ENCODE data around the gene SH3TC1. TPM values are rescaled to one million over a fixed set of nuclear protein-coding genes. Genes with fewer than 3 reads are reported as not detected.
A peak's percentile ranks its signal among the peaks of the same experiment; 100 is the strongest.

SH3TC1 gene
- total RNA-seq, 4 donors from 2014 or later: 9.6 to 12.9 (median 12.6) TPM

GRCh38 chr4:8217871-8218270 is 18.8 kb downstream of the SH3TC1 start:
- Histone ChIP-seq H3K4me3 (no peak overlapping the region), H3K4me1 (peaks cover 0 to 17% (median 3%) of the 10 kb centered on the region in 3 donors), H3K27ac (no peak overlapping the region), H3K9me3 (no peaks in the 10 kb centered on the region), H3K27me3 (no peaks in the 10 kb centered on the region), H3K36me3 (peaks cover 0 to 28% of the 10 kb centered on the region in 2 donors)
- no CpG with 5 or more reads among the region's 9 CpGs for WGBS, 2 donors (ENCODE audit: low coverage in 1 of 2)
- ATAC-seq: no peak
- TF ChIP-seq EP300 (IDR thresholded peaks at IDR 0.05): no peak
- TF ChIP-seq POLR2A (IDR thresholded peaks at IDR 0.05): no peak
- TF ChIP-seq POLR2AphosphoS5 (IDR thresholded peaks at IDR 0.05): no peak
- no peak for TF ChIP-seq CTCF (IDR thresholded peaks at IDR 0.05)

GRCh38 chr4:8218371-8219031 is 19.4 kb downstream of the SH3TC1 start:
- TF ChIP-seq EP300 (IDR thresholded peaks at IDR 0.05) (no peak), POLR2AphosphoS5 (IDR thresholded peaks at IDR 0.05) (no peak), POLR2A (IDR thresholded peaks at IDR 0.05) (no peak), CTCF (IDR thresholded peaks at IDR 0.05) (no peak)
- ATAC-seq: no peak
- Histone ChIP-seq H3K36me3 (peaks cover 0 to 33% of the 10 kb centered on the region in 2 donors), H3K4me3 (no peak overlapping the region), H3K27me3 (no peaks in the 10 kb centered on the region), H3K9me3 (no peaks in the 10 kb centered on the region), H3K4me1 (peaks cover 0 to 17% (median 3%) of the 10 kb centered on the region in 3 donors), H3K27ac (no peak overlapping the region)
- WGBS, 2 donors (ENCODE audit: low coverage in 1 of 2): 67% methylated on average over 3 of the region's 20 CpGs; no CpG with 5 or more reads in 1 of the 2 donors

GRCh38 chr4:8219236-8219635 is 20.1 kb downstream of the SH3TC1 start:
- Histone ChIP-seq H3K27me3 (no peaks in the 10 kb centered on the region), H3K27ac (no peak overlapping the region), H3K4me3 (no peak overlapping the region), H3K36me3 (peaks cover 0 to 33% of the 10 kb centered on the region in 2 donors), H3K9me3 (no peaks in the 10 kb centered on the region), H3K4me1 (peaks cover 0 to 15% (median 3%) of the 10 kb centered on the region in 3 donors)
- ATAC-seq: no peak
- TF ChIP-seq POLR2A (IDR thresholded peaks at IDR 0.05) (no peak), EP300 (IDR thresholded peaks at IDR 0.05) (no peak), POLR2AphosphoS5 (IDR thresholded peaks at IDR 0.05) (no peak), CTCF (IDR thresholded peaks at IDR 0.05) (no peak)
- 92% methylated on average over 2 of the region's 21 CpGs; no CpG with 5 or more reads in 1 of the 2 donors for WGBS, 2 donors (ENCODE audit: low coverage in 1 of 2)

DNA sequence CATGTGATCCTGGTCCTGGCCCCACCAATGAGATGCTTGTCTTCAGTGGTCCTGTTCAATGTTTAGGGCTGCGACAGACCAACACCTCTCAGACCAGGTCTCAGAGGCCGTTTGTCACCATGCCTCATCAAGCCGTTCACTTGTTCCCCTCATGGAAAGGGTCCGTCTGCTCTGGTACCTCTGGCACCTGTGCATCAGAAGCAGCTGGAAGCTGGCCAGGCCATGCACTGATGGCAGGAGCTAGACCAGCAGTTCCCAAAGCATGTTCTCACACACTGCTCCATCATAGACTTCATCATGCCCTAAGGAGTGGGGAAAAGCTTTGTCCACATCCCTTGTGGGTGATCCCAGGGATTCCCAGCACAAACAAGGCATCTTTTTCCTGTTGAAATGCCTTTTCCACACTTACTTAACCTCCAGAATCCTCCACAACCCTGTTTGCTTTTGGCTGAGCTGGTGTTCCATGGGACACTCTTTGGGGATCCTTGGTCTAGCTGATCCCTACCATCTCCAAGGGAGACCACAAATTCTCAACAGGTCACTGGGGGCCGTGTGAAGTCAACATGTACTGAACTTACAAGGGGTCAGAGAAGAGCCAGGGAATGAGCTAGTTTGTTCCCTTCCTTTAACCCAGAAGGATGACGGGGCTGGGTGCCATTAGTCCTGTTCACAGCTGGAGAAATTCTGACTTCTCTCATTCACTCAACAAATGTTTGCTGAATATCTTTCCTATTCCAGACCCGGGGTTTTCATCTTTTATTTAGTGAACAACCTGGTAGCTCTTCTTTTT is 21.8 kb downstream of the SH3TC1 start:
- Histone ChIP-seq H3K36me3 (peaks cover 0 to 27% of the 10 kb centered on the region in 2 donors), H3K27me3 (no peaks in the 10 kb centered on the region), H3K9me3 (no peaks in the 10 kb centered on the region), H3K27ac (peak overlapping the region in 1 of 4 donors; percentile 16), H3K4me1 (no peaks in the 10 kb centered on the region), H3K4me3 (no peak overlapping the region)
- 67 to 88% methylated on average over 2 of the region's 7 CpGs for whole genome bisulfite sequencing, 2 donors (ENCODE audit: low coverage in 1 of 2)
- ATAC-seq: no peak
- TF ChIP-seq EP300 (IDR thresholded peaks at IDR 0.05): no peak
- no peak for TF ChIP-seq POLR2A (IDR thresholded peaks at IDR 0.05)
- no peak for TF ChIP-seq CTCF (IDR thresholded peaks at IDR 0.05)
- TF ChIP-seq POLR2AphosphoS5 (IDR thresholded peaks at IDR 0.05): no peak

All from gastroesophageal sphincter (tissue), 4 donors.